IMR-90 (cell line): Measurements from ENCODE around the gene RBM25. TPM values are rescaled to one million over a fixed set of nuclear protein-coding genes. Genes with fewer than 3 reads are reported as not detected.

ENCODE experiments used
- ATAC-seq: fragments of 200-7000 bp; cut with Tn5 transposase; 2 replicates; pipeline ENCODE4 v1.9.1; 2020; ENCODE audit warnings: low read depth, mild to moderate bottlenecking, moderate library complexity
- BruUV-seq: library from RNA; stranded (reverse); fragments of 400-500 nt; replicated peaks from 2 replicates; lab custom pipeline; 2021; lab: Mats Ljungman, UMichigan
- CTCF ChIA-PET: fragments of 300-600 bp; formaldehyde crosslinking; extraction: SDS; loops from one replicate; lab custom pipeline; 2021; ENCODE audit warnings: antibody characterized with exemption; lab: Yijun Ruan, JAX
- POLR2A ChIA-PET: fragments of 300-600 bp; sonication (Branson Sonifier 250); formaldehyde crosslinking; loops from one replicate; lab custom pipeline; 2022; ENCODE audit warnings: antibody characterized with exemption; ENCODE audit not compliant: unreplicated experiment; lab: Charles Lee
- DNase-seq: peaks from one replicate; pipeline ENCODE4 v3.0.0; 2013
- H2AFZ ChIP-seq: replicated peaks from 2 replicates; pipeline ENCODE3; 2013; ENCODE audit warnings: low read length, mild to moderate bottlenecking; ENCODE audit not compliant: poor library complexity
- H2AK5ac ChIP-seq: 2 replicates; pipeline ENCODE4 v1.6.1; 2013; ENCODE audit warnings: low read depth, low read length, inconsistent platforms
- H2AK9ac ChIP-seq: replicated peaks from 2 replicates; pipeline ENCODE3; 2013; ENCODE audit warnings: mild to moderate bottlenecking, low read depth, low read length, moderate library complexity; ENCODE audit not compliant: poor library complexity
- H2BK120ac ChIP-seq: 2 replicates; pipeline ENCODE4 v1.6.1; 2013; ENCODE audit warnings: low read depth, low read length, inconsistent platforms
- H2BK15ac ChIP-seq: 3 replicates; pipeline ENCODE4 v1.6.1; 2013; ENCODE audit warnings: low read depth, low read length, inconsistent platforms
- H2BK20ac ChIP-seq: 2 replicates; pipeline ENCODE4 v1.6.1; 2013; ENCODE audit warnings: low read depth, mild to moderate bottlenecking, inconsistent platforms, low read length, moderate library complexity
- H2BK5ac ChIP-seq: 2 replicates; pipeline ENCODE4 v1.6.1; 2013; ENCODE audit warnings: mild to moderate bottlenecking, low read depth, low read length, inconsistent platforms; ENCODE audit not compliant: poor library complexity, severe bottlenecking
- H3K14ac ChIP-seq: replicated peaks from 2 replicates; pipeline ENCODE4 v1.6.1; 2013; ENCODE audit warnings: low read depth, low read length, inconsistent platforms
- H3K18ac ChIP-seq: 2 replicates; pipeline ENCODE4 v1.6.1; 2013; ENCODE audit warnings: low read depth, low read length, control low read depth
- H3K23ac ChIP-seq: 2 replicates; pipeline ENCODE4 v1.6.1; 2013; ENCODE audit warnings: low read depth, low read length, inconsistent platforms
- H3K27ac ChIP-seq: 2 replicates; pipeline ENCODE4 v1.5.1; 2013; ENCODE audit warnings: mild to moderate bottlenecking, control low read depth, low read length; ENCODE audit not compliant: insufficient read depth
- H3K27me3 ChIP-seq: 2 replicates; pipeline ENCODE4 v1.6.1; 2013; ENCODE audit warnings: low read length; ENCODE audit not compliant: control insufficient read depth, insufficient read depth
- H3K36me3 ChIP-seq: 2 replicates; pipeline ENCODE4 v1.6.1; 2013; ENCODE audit warnings: low read length, mixed read lengths; ENCODE audit not compliant: control insufficient read depth, insufficient read depth
- H3K4ac ChIP-seq: 2 replicates; pipeline ENCODE4 v1.6.1; 2013; ENCODE audit warnings: low read depth, low read length, inconsistent platforms
- H3K4me1 ChIP-seq: 2 replicates; pipeline ENCODE4 v1.6.1; 2013; ENCODE audit warnings: low read length, mixed read lengths; ENCODE audit not compliant: control insufficient read depth, insufficient read depth
- H3K4me2 ChIP-seq: 2 replicates; pipeline ENCODE4 v1.6.1; 2013; ENCODE audit warnings: low read depth, mild to moderate bottlenecking, control low read depth, low read length, moderate library complexity
- H3K4me3 ChIP-seq: 2 replicates; pipeline ENCODE4 v1.5.1; 2013; ENCODE audit warnings: low read depth, mild to moderate bottlenecking, control low read depth, low read length, moderate library complexity; ENCODE audit not compliant: insufficient read depth
- H3K56ac ChIP-seq: 2 replicates; pipeline ENCODE4 v1.6.1; 2013; ENCODE audit warnings: low read length, inconsistent platforms; ENCODE audit not compliant: insufficient read depth; ENCODE audit errors: extremely low read depth
- H3K79me1 ChIP-seq, 2 experiments: 2 replicates each; pipeline ENCODE4 v1.6.1; 2013; ENCODE audit warnings: low read length in 2 of 2, inconsistent platforms in 1 of 2, low read depth in 1 of 2
- H3K9ac ChIP-seq: 2 replicates; pipeline ENCODE4 v1.6.1; 2013; ENCODE audit warnings: low read depth, low read length, control low read depth
- H3K9me1 ChIP-seq: 2 replicates; pipeline ENCODE4 v1.6.1; 2013; ENCODE audit warnings: low read length, inconsistent platforms; ENCODE audit not compliant: insufficient read depth
- H3K9me3 ChIP-seq: 2 replicates; pipeline ENCODE4 v1.6.1; 2013; ENCODE audit warnings: low read length; ENCODE audit not compliant: control insufficient read depth, insufficient read depth
- H4K20me1 ChIP-seq: 2 replicates; pipeline ENCODE4 v1.6.1; 2013; ENCODE audit warnings: low read length, inconsistent platforms; ENCODE audit not compliant: insufficient read depth
- H4K5ac ChIP-seq: 2 replicates; pipeline ENCODE4 v1.6.1; 2013; ENCODE audit warnings: mild to moderate bottlenecking, low read depth, low read length, control low read depth
- H4K8ac ChIP-seq, 2 experiments: 2 replicates each; pipeline ENCODE4 v1.6.1; 2013; ENCODE audit warnings: low read depth in 2 of 2, low read length in 2 of 2, control low read depth in 1 of 2, inconsistent platforms in 1 of 2
- H4K91ac ChIP-seq: 2 replicates; pipeline ENCODE4 v1.6.1; 2013; ENCODE audit warnings: low read depth, low read length, inconsistent platforms; ENCODE audit not compliant: insufficient read depth
- BHLHE40 ChIP-seq: fragments of 150-350 bp; IDR thresholded peaks from 2 replicates; pipeline ENCODE4 v1.6.1; 2016; ENCODE audit warnings: mild to moderate bottlenecking, low read depth, low read length
- CEBPB ChIP-seq: IDR thresholded peaks from 2 replicates; pipeline ENCODE4 v1.6.1; 2012; ENCODE audit warnings: low read depth, low read length, improper control_type of control experiment
- CHD1 ChIP-seq: IDR thresholded peaks from 2 replicates; pipeline ENCODE4 v1.6.1; 2012; ENCODE audit warnings: low read depth, low read length, improper control_type of control experiment
- FOS ChIP-seq: fragments of 150-350 bp; IDR thresholded peaks from 2 replicates; pipeline ENCODE4 v1.6.1; 2016; ENCODE audit warnings: low read depth, low read length
- MAFK ChIP-seq: IDR thresholded peaks from 2 replicates; pipeline ENCODE4 v1.6.1; 2012; ENCODE audit warnings: low read depth, low read length, improper control_type of control experiment
- MXI1 ChIP-seq: IDR thresholded peaks from 2 replicates; pipeline ENCODE4 v1.6.1; 2012; ENCODE audit warnings: low read depth, mild to moderate bottlenecking, low read length, moderate library complexity, borderline replicate concordance
- NFE2L2 ChIP-seq: fragments of 150-350 bp; IDR thresholded peaks from 2 replicates; pipeline ENCODE4 v1.6.1; 2016; ENCODE audit warnings: low read depth, mild to moderate bottlenecking, low read length
- POLR2A ChIP-seq: IDR thresholded peaks from 2 replicates; pipeline ENCODE4 v1.6.1; 2012; ENCODE audit warnings: mild to moderate bottlenecking, low read depth, low read length
- RAD21 ChIP-seq: IDR thresholded peaks from 2 replicates; pipeline ENCODE4 v1.6.1; 2012; ENCODE audit warnings: low read length, improper control_type of control experiment
- RCOR1 ChIP-seq: IDR thresholded peaks from 2 replicates; pipeline ENCODE4 v1.6.1; 2012; ENCODE audit warnings: mild to moderate bottlenecking, low read length, improper control_type of control experiment; ENCODE audit not compliant: insufficient replicate concordance
- RFX5 ChIP-seq: IDR thresholded peaks from 2 replicates; pipeline ENCODE4 v1.8.0; 2012; ENCODE audit warnings: low read depth, mild to moderate bottlenecking, low read length, moderate library complexity
- SMC3 ChIP-seq: fragments of 150-350 bp; IDR thresholded peaks from 2 replicates; pipeline ENCODE4 v1.6.1; 2016; ENCODE audit warnings: low read depth, mild to moderate bottlenecking, antibody characterized with exemption, low read length, moderate library complexity
- WGBS, 2 experiments: methylation state at CpG; one replicate each; pipeline versions ENCODE4 v1.1.5 to v1.1.7; 2013; ENCODE audit warnings: missing lambda C conversion rate in 2 of 2; ENCODE audit not compliant: insufficient read length in 1 of 2; ENCODE audit errors: extremely low coverage in 2 of 2; 5-methylcytosine and 5-hydroxymethylcytosine counted together
- dilution Hi-C: fragments of 300-500 bp; cut with HindIII; formaldehyde crosslinking; loops from one replicate; pipeline ENCODE4 v1.14.3; 2018; ENCODE audit warnings: low sequenced_read_pairs; ENCODE audit not compliant: unreplicated experiment
- in situ Hi-C: fragments of 300-500 bp; cut with MboI; formaldehyde crosslinking; loops from 3 replicates; pipeline ENCODE4 v1.14.3; 2019; ENCODE audit warnings: low sequenced_read_pairs, inconsistent platforms, mixed read lengths
- intact Hi-C: fragments of 100-400 bp; cut with micrococcal nuclease; formaldehyde crosslinking; loops from 2 replicates; pipeline ENCODE4 v1.10.0; 2022
- polyA plus RNA-seq, 3 experiments: library from polyadenylated mRNA; depleted of rRNA; stranded (reverse); fragments of >200 nt; gene quantifications; 2 replicates each; pipeline ENCODE4 v1.2.3, GENCODE V29; 2012; ENCODE audit warnings: low replicate concordance in 1 of 3
- total RNA-seq: library from RNA; depleted of rRNA; stranded (reverse); fragments of >200 nt; gene quantifications from 2 replicates; pipeline ENCODE4 v1.2.3, GENCODE V29; 2012
- TF ChIP-seq, protein P1 (sequence below): conservative IDR thresholded peaks from 2 replicates; pipeline ENCODE4 v1.5.1; 2012; ENCODE audit warnings: mild to moderate bottlenecking, low read depth, low read length, improper control_type of control experiment
- TF ChIP-seq, protein P2 (sequence below): fragments of 150-350 bp; IDR thresholded peaks from 2 replicates; pipeline ENCODE4 v1.6.1; 2017; ENCODE audit warnings: mild to moderate bottlenecking, antibody characterized with exemption, low read length, low read depth
- TF ChIP-seq, protein P3 (sequence below): fragments of 150-350 bp; IDR thresholded peaks from 2 replicates; pipeline ENCODE4 v1.6.1; 2016; ENCODE audit warnings: low read depth, mild to moderate bottlenecking, low read length, moderate library complexity, borderline replicate concordance

The RBM25 gene
- total and polyA plus RNA-seq, 2 of the 4 experiments (the other 2 are of a cell fraction) = 32.3 to 32.9 TPM

DNA sequence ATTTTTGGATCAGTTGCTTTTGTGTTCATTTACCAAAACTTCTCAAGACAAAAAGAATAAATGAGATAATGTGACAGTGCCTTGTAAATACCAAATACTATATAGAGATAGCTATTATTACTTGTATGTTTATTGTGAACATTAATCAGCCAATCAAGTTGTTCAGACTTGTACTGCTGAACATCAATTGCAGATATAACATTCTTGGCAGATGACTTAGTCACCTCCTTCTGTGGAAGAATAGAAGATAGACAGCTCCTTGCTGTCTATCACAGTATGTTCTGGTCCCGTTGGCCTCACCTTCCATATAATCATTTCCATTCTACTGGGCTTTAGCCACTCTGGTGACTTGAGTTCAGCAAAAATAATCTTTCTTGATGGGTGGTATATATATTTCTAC lies 108.1 kb downstream of the RBM25 start:
- no peak overlapping the region for H4K5ac ChIP-seq
- no peak overlapping the region for H4K91ac ChIP-seq
- ChIA-PET POLR2A (no interaction called here), CTCF (interaction anchor here (1.0 kb wide), 1 partner anchor 15 kb away, joined by 8 read pairs; no protein-coding TSS in a partner anchor)
- H3K4me3 ChIP-seq = no peak overlapping the region
- intact Hi-C loops = no loop called here
- H3K27me3 ChIP-seq = no peaks in the 10 kb centered on the region
- H4K20me1 ChIP-seq = no peaks in the 10 kb centered on the region
- no peak overlapping the region for H2BK20ac ChIP-seq
- peaks cover 3 to 13% of the 10 kb centered on the region in 2 experiments; a peak in 2 of 4 replicates for H3K79me1 ChIP-seq
- in situ Hi-C loops = no loop called here
- no peak overlapping the region for H4K8ac ChIP-seq
- ATAC-seq = no peak
- H3K4me1 ChIP-seq = no peaks in the 10 kb centered on the region
- no peak for DNase-seq
- H3K56ac ChIP-seq = no peak overlapping the region
- peaks cover 5% of the 10 kb centered on the region; the same call in 1 of the 2 replicates for H3K9me1 ChIP-seq
- TF ChIP-seq, protein P1, sequence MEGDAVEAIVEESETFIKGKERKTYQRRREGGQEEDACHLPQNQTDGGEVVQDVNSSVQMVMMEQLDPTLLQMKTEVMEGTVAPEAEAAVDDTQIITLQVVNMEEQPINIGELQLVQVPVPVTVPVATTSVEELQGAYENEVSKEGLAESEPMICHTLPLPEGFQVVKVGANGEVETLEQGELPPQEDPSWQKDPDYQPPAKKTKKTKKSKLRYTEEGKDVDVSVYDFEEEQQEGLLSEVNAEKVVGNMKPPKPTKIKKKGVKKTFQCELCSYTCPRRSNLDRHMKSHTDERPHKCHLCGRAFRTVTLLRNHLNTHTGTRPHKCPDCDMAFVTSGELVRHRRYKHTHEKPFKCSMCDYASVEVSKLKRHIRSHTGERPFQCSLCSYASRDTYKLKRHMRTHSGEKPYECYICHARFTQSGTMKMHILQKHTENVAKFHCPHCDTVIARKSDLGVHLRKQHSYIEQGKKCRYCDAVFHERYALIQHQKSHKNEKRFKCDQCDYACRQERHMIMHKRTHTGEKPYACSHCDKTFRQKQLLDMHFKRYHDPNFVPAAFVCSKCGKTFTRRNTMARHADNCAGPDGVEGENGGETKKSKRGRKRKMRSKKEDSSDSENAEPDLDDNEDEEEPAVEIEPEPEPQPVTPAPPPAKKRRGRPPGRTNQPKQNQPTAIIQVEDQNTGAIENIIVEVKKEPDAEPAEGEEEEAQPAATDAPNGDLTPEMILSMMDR = no peak
- no peak for TF ChIP-seq NFE2L2
- TF ChIP-seq CHD1 = no peak
- no peak for TF ChIP-seq SMC3
- no peak for TF ChIP-seq RAD21
- no peak for TF ChIP-seq MXI1
- TF ChIP-seq POLR2A = no peak
- no peak for TF ChIP-seq BHLHE40
- no peak for TF ChIP-seq RCOR1
- TF ChIP-seq, protein P2, sequence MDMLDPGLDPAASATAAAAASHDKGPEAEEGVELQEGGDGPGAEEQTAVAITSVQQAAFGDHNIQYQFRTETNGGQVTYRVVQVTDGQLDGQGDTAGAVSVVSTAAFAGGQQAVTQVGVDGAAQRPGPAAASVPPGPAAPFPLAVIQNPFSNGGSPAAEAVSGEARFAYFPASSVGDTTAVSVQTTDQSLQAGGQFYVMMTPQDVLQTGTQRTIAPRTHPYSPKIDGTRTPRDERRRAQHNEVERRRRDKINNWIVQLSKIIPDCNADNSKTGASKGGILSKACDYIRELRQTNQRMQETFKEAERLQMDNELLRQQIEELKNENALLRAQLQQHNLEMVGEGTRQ = no peak
- TF ChIP-seq RFX5 = no peak
- TF ChIP-seq, protein P3, sequence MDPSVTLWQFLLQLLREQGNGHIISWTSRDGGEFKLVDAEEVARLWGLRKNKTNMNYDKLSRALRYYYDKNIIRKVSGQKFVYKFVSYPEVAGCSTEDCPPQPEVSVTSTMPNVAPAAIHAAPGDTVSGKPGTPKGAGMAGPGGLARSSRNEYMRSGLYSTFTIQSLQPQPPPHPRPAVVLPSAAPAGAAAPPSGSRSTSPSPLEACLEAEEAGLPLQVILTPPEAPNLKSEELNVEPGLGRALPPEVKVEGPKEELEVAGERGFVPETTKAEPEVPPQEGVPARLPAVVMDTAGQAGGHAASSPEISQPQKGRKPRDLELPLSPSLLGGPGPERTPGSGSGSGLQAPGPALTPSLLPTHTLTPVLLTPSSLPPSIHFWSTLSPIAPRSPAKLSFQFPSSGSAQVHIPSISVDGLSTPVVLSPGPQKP = no peak
- TF ChIP-seq CEBPB = no peak
- TF ChIP-seq MAFK = no peak
- TF ChIP-seq FOS = no peak
- H3K14ac ChIP-seq = no peak overlapping the region
- no peak overlapping the region for H2BK5ac ChIP-seq
- no peak overlapping the region for H2AK5ac ChIP-seq
- no peak overlapping the region for H3K4me2 ChIP-seq
- H2BK120ac ChIP-seq = no peak overlapping the region
- H2AK9ac ChIP-seq = no peak overlapping the region
- BruUV-seq = no TSS peak
- no peak overlapping the region for H3K4ac ChIP-seq
- WGBS, 2 experiments = no CpG with 5 or more reads among the region's 1 CpG
- H2BK15ac ChIP-seq = no peak overlapping the region
- H3K9ac ChIP-seq = no peak overlapping the region
- H3K36me3 ChIP-seq = peaks cover 23% of the 10 kb centered on the region
- dilution Hi-C loops = no loop called here
- no peak overlapping the region for H3K23ac ChIP-seq
- no peaks in the 10 kb centered on the region for H3K9me3 ChIP-seq
- H2AFZ ChIP-seq = no peak overlapping the region
- no peak overlapping the region for H3K27ac ChIP-seq
- no peak overlapping the region for H3K18ac ChIP-seq
